Body of pancreas (tissue), 4 donors: ENCODE measurements around the gene PAX6.

ENCODE experiments used
- CTCF ChIP-seq, 7 experiments: fragments of 450-650 bp in 4 of 7; fragments of 200-600 bp in 3 of 7; sonication (generic) in 3 of 7; IDR thresholded peaks; one replicate each; pipeline ENCODE4 v1.5.1; 2016 to 2019; ENCODE audit warnings: antibody characterized with exemption in 7 of 7
- POLR2A ChIP-seq, 3 donors: fragments of 450-650 bp; IDR thresholded peaks; one replicate each; pipeline ENCODE4 v1.6.1; 2016; ENCODE audit warnings: antibody characterized with exemption in 3 of 3, mild to moderate bottlenecking in 2 of 3

- TF ChIP-seq CTCF (IDR thresholded peaks at IDR 0.05) (no peak), POLR2A (IDR thresholded peaks at IDR 0.05) (no peak)
Measured at GRCh38 chr11:31782257-31782656, 28.9 kb downstream of the PAX6 start.
